WTC11 (cell line): ENCODE data around the gene ARID4B.

Experiments used
- E2F4 ChIP-seq: sonication (generic); formaldehyde crosslinking; IDR thresholded peaks from 2 replicates; pipeline ENCODE4 v1.8.1; 2022; ENCODE audit warnings: low read depth, mild to moderate bottlenecking, moderate library complexity, missing genetic modification reagents, borderline replicate concordance
- FOXP1 ChIP-seq: sonication (generic); formaldehyde crosslinking; IDR thresholded peaks from 2 replicates; pipeline ENCODE4 v1.8.0; 2022; ENCODE audit warnings: missing genetic modification reagents, mild to moderate bottlenecking, moderate library complexity, borderline replicate concordance
- MAX ChIP-seq: sonication (generic); formaldehyde crosslinking; IDR thresholded peaks from 2 replicates; pipeline ENCODE4 v1.8.0; 2022; ENCODE audit warnings: mild to moderate bottlenecking, missing genetic modification reagents
- NR1H2 ChIP-seq: sonication (generic); formaldehyde crosslinking; IDR thresholded peaks from 2 replicates; pipeline ENCODE4 v1.9.0; 2021; ENCODE audit warnings: mild to moderate bottlenecking, moderate library complexity, missing genetic modification reagents
- SP1 ChIP-seq: sonication (generic); formaldehyde crosslinking; conservative IDR thresholded peaks from 2 replicates; pipeline ENCODE4 v1.8.1; 2022; ENCODE audit warnings: missing genetic modification reagents
- ZBTB21 ChIP-seq: sonication (generic); formaldehyde crosslinking; IDR thresholded peaks from 2 replicates; pipeline ENCODE4 v1.8.1; 2023; ENCODE audit warnings: mild to moderate bottlenecking, missing genetic modification reagents, borderline replicate concordance
- TF ChIP-seq, protein P1 (sequence below): fragments of 200-600 bp; IDR thresholded peaks from 2 replicates; pipeline ENCODE4 v1.8.0; 2022; ENCODE audit warnings: antibody characterized with exemption
- TF ChIP-seq, protein P2 (sequence below): sonication (generic); formaldehyde crosslinking; IDR thresholded peaks from 2 replicates; pipeline ENCODE4 v1.8.1; 2023; ENCODE audit warnings: mild to moderate bottlenecking, missing genetic modification reagents, borderline replicate concordance

GRCh38 chr1:235296729-235297128 is 31.2 kb downstream of the ARID4B start:
- TF ChIP-seq, protein P1, sequence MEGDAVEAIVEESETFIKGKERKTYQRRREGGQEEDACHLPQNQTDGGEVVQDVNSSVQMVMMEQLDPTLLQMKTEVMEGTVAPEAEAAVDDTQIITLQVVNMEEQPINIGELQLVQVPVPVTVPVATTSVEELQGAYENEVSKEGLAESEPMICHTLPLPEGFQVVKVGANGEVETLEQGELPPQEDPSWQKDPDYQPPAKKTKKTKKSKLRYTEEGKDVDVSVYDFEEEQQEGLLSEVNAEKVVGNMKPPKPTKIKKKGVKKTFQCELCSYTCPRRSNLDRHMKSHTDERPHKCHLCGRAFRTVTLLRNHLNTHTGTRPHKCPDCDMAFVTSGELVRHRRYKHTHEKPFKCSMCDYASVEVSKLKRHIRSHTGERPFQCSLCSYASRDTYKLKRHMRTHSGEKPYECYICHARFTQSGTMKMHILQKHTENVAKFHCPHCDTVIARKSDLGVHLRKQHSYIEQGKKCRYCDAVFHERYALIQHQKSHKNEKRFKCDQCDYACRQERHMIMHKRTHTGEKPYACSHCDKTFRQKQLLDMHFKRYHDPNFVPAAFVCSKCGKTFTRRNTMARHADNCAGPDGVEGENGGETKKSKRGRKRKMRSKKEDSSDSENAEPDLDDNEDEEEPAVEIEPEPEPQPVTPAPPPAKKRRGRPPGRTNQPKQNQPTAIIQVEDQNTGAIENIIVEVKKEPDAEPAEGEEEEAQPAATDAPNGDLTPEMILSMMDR: no peak
- TF ChIP-seq MAX (CRISPR knock-in tag) (no peak), FOXP1 (no peak), SP1 (no peak), ZBTB21 (CRISPR knock-in tag) (no peak), E2F4 (CRISPR knock-in tag) (no peak), NR1H2 (CRISPR knock-in tag) (no peak)
- TF ChIP-seq, protein P2, sequence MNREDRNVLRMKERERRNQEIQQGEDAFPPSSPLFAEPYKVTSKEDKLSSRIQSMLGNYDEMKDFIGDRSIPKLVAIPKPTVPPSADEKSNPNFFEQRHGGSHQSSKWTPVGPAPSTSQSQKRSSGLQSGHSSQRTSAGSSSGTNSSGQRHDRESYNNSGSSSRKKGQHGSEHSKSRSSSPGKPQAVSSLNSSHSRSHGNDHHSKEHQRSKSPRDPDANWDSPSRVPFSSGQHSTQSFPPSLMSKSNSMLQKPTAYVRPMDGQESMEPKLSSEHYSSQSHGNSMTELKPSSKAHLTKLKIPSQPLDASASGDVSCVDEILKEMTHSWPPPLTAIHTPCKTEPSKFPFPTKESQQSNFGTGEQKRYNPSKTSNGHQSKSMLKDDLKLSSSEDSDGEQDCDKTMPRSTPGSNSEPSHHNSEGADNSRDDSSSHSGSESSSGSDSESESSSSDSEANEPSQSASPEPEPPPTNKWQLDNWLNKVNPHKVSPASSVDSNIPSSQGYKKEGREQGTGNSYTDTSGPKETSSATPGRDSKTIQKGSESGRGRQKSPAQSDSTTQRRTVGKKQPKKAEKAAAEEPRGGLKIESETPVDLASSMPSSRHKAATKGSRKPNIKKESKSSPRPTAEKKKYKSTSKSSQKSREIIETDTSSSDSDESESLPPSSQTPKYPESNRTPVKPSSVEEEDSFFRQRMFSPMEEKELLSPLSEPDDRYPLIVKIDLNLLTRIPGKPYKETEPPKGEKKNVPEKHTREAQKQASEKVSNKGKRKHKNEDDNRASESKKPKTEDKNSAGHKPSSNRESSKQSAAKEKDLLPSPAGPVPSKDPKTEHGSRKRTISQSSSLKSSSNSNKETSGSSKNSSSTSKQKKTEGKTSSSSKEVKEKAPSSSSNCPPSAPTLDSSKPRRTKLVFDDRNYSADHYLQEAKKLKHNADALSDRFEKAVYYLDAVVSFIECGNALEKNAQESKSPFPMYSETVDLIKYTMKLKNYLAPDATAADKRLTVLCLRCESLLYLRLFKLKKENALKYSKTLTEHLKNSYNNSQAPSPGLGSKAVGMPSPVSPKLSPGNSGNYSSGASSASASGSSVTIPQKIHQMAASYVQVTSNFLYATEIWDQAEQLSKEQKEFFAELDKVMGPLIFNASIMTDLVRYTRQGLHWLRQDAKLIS (CRISPR knock-in tag): no peak
